ENCODE measurements around the gene PTGES2.
A peak's percentile ranks its signal among the peaks of the same experiment; 100 is the strongest.
"Not testable (repeated sequence)": the region's sequence is repeated elsewhere in the genome, so short reads cannot be mapped to it uniquely, and the experiment has no call there.

The PTGES2 gene

GRCh38 chr9:128087262-128087661, 40.3 kb downstream of the PTGES2 start:
- no peak for DNase-seq

- DNase-seq = no peak
These were observed 41.6 kb downstream of the PTGES2 start for GRCh38 chr9:128085943-128086342.

- DNase-seq = no peak
These were observed 42.8 kb downstream of the PTGES2 start for GRCh38 chr9:128084746-128085145.

- no peak for DNase-seq
These were observed 45.4 kb downstream of the PTGES2 start for GRCh38 chr9:128082151-128082550.

- no peak for DNase-seq
These were observed 46.5 kb downstream of the PTGES2 start for GRCh38 chr9:128081056-128081455.

GRCh38 chr9:128080206-128080605, 47.3 kb downstream of the PTGES2 start:
- no peak for DNase-seq

- DNase-seq = no peak
These were observed 48.8 kb downstream of the PTGES2 start for GRCh38 chr9:128078504-128079434.

- no peak for DNase-seq
These were observed 49.6 kb downstream of the PTGES2 start for GRCh38 chr9:128077847-128078503.

- DNase-seq = no peak
These were observed 54.2 kb downstream of the PTGES2 start for GRCh38 chr9:128073253-128073886.

- peak; percentile 85 for DNase-seq
These were observed 55.1 kb downstream of the PTGES2 start for GRCh38 chr9:128072144-128073021.

- DNase-seq = not testable (repeated sequence)
These were observed 56.1 kb downstream of the PTGES2 start for GRCh38 chr9:128071475-128071874.

GRCh38 chr9:128070874-128071273, 56.7 kb downstream of the PTGES2 start:
- DNase-seq = no peak

Measured in activated effector memory CD4-positive, alpha-beta T cell treated with anti-CD3 and anti-CD28 coated beads, Interleukin-2, amount 50 U/mL, for 16 hours (primary cell).